Naive thymus-derived CD4-positive, alpha-beta T cell (primary cell): ENCODE data around the gene PACRG. TPM values are rescaled to one million over a fixed set of nuclear protein-coding genes. Genes with fewer than 3 reads are reported as not detected.

Experiments used
- ATAC-seq: fragments of 150-1000 bp; cut with Tn5 transposase; 2 replicates; pipeline ENCODE4 v1.10.0; 2021; ENCODE audit warnings: mild to moderate bottlenecking, moderate library complexity
- CTCF ChIA-PET: fragments of 350-600 bp; sonication (Branson Sonifier 250); formaldehyde crosslinking; loops from one replicate; lab custom pipeline; 2021; ENCODE audit warnings: antibody characterized with exemption; lab: Charles Lee
- POLR2A ChIA-PET: fragments of 350-600 bp; sonication (Branson Sonifier 250); formaldehyde crosslinking; loops from one replicate; lab custom pipeline; 2021; ENCODE audit warnings: antibody characterized with exemption, inconsistent platforms; lab: Charles Lee
- DNase-seq, 9 donors: peaks; one replicate each; pipeline versions ENCODE4 v3.0.0 to v3.0.0-alpha.2; 2020 to 2022; ENCODE audit warnings: mixed read lengths in 1 of 9
- H3K27ac ChIP-seq: one replicate; pipeline ENCODE4 v1.7.0; 2013; ENCODE audit warnings: mild to moderate bottlenecking, low read depth, low read length, moderate library complexity
- H3K27me3 ChIP-seq, 2 donors: one replicate each; pipeline ENCODE4 v1.7.0; 2013; ENCODE audit warnings: low read length in 2 of 2, mild to moderate bottlenecking in 2 of 2, moderate library complexity in 2 of 2; ENCODE audit not compliant: control insufficient read depth in 2 of 2, insufficient read depth in 2 of 2
- H3K36me3 ChIP-seq, 3 experiments: 1 replicate in 2 of 3; 2 replicates in 1 of 3; pipeline ENCODE4 v1.7.0; 2013; ENCODE audit warnings: low read length in 3 of 3, mild to moderate bottlenecking in 3 of 3, moderate library complexity in 1 of 3; ENCODE audit not compliant: insufficient read depth in 3 of 3, control insufficient read depth in 2 of 3
- H3K4me1 ChIP-seq, 2 donors: one replicate each; pipeline ENCODE4 v1.7.0; 2013; ENCODE audit warnings: low read length in 2 of 2, mild to moderate bottlenecking in 2 of 2, moderate library complexity in 1 of 2; ENCODE audit not compliant: control insufficient read depth in 2 of 2, insufficient read depth in 2 of 2
- H3K4me3 ChIP-seq: 2 replicates; pipeline ENCODE4 v1.7.0; 2013; ENCODE audit warnings: mild to moderate bottlenecking, low read length
- H3K9me3 ChIP-seq, 3 experiments: 1 replicate in 2 of 3; 2 replicates in 1 of 3; pipeline ENCODE4 v1.7.0; 2013; ENCODE audit warnings: low read length in 3 of 3; ENCODE audit not compliant: control insufficient read depth in 2 of 3
- H3K27ac Mint-ChIP-seq, 9 donors: one replicate each; pipeline ENCODE4 v1.8.0; 2020 to 2022; ENCODE audit warnings: mixed read lengths in 9 of 9, mild to moderate bottlenecking in 8 of 9, moderate library complexity in 5 of 9, inconsistent platforms in 2 of 9
- H3K27me3 Mint-ChIP-seq, 5 donors: one replicate each; pipeline ENCODE4 v1.8.0; 2021 to 2022; ENCODE audit warnings: mixed read lengths in 5 of 5, mild to moderate bottlenecking in 1 of 5
- H3K36me3 Mint-ChIP-seq, 5 donors: one replicate each; pipeline ENCODE4 v1.8.0; 2020 to 2022; ENCODE audit warnings: mixed read lengths in 5 of 5, mild to moderate bottlenecking in 3 of 5, inconsistent platforms in 1 of 5
- H3K4me1 Mint-ChIP-seq, 7 donors: one replicate each; pipeline ENCODE4 v1.8.0; 2020 to 2022; ENCODE audit warnings: mixed read lengths in 7 of 7, mild to moderate bottlenecking in 3 of 7, inconsistent platforms in 1 of 7
- H3K4me3 Mint-ChIP-seq, 10 donors: one replicate each; pipeline ENCODE4 v1.8.0; 2020 to 2022; ENCODE audit warnings: mild to moderate bottlenecking in 10 of 10, mixed read lengths in 10 of 10, moderate library complexity in 6 of 10, inconsistent platforms in 2 of 10
- H3K9me3 Mint-ChIP-seq, 11 donors: one replicate each; pipeline ENCODE4 v1.8.0; 2020 to 2022; ENCODE audit warnings: mixed read lengths in 11 of 11, mild to moderate bottlenecking in 4 of 11, inconsistent platforms in 1 of 11, moderate library complexity in 1 of 11
- intact Hi-C, 2 donors: fragments of 100-400 bp; cut with micrococcal nuclease; formaldehyde crosslinking; loops; one replicate each; pipeline ENCODE4 v1.15.1; 2023
- polyA plus RNA-seq, 2 donors: library from polyadenylated mRNA; unstranded; fragments of 300-500 nt; fragmentation: Illumina TruSeq; gene quantifications; one replicate each; pipeline ENCODE4 v1.2.3, GENCODE V29; 2021
- total RNA-seq, 6 experiments: library from RNA in 5 of 6; stranded (reverse) in 5 of 6; gene quantifications; 1 replicate in 5 of 6; 2 replicates in 1 of 6; pipeline ENCODE4 v1.2.3 and lab custom pipeline; 2021 to 2026

PACRG gene
- total and polyA plus RNA-seq, 7 experiments from 2014 or later, result 0.89 to 2.2 (median 1.5) TPM; not detected in 1

DNA sequence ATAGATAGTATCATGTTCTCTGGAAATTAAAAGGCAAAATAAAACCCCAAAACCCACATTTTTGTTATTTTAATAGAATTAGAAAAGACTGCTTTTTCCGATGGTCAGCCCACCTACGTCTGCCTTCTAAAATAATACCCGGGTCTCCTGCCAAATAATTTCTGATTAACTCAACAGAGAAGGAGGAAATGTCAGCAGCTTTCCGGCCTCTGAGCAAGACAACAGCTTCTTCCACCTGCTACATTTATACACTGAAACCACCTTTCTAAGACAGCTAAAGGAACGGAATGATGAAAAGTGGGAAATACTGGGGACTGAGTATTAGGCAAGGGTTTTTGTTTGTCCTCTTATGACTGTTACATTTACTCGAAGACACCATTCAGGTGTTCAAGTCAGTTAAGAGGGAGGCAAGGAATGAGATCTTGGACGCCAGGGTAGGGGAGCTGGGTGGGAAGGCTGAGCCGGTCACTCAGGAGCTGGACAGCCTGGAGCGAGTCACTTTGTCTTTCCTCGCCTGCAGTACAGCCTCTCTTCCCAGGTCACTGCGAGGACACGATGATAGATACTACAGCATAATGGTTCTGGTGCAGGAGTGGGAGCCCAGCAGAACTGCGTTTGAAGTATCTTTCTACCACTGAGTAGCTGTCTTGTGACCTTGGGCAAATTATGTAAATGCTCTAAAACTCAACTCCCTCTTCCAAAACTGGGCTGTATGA lies 590.5 kb downstream of the PACRG start:
- no peak for ATAC-seq
- POLR2A ChIA-PET, result no interaction called here

DNA sequence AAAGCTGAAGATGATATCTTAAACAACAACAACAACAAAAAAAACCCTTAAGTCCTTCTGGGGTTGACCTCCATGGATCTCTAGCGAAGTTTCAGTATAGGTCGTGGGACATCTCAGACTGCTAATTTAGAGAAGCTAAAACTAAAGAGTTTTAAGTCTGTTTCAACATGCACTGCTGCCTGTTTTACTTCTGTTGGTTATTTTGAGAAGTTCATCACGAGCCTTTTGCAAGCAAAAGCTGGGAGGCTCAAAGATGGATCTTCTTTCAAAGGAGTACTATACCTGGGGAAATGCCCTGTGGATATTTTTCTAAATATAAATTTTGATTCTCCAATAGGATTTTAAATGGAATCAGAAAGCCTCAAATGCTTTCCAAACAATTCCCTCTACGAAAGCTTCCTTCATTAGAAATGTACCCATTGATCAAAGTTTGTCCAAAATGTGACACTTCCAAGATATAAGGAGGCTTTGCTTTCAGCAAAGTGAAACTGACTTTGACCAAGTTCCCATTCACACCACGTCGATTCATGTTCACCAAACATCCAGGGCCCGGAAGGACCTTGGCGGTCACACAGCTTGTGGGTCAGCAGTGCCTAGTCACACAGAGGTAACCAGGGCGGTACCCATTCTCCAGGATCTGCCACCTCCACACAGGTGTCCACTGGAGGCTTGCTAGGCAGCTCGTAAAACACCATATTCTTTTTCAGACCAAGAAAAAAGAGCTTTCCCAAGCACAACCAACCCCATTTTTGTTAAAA lies 592.0 kb downstream of the PACRG start:
- CTCF ChIA-PET, result interaction anchor here (0.6 kb wide), 1 partner anchor 238 kb away, joined by 3 read pairs; no protein-coding TSS in a partner anchor
- Histone ChIP-seq H3K4me1 (no peaks in the 10 kb centered on the region), H3K4me3 (no peak overlapping the region), H3K27ac (no peak overlapping the region), H3K9me3 (no peaks in the 10 kb centered on the region), H3K27me3 (no peaks in the 10 kb centered on the region), H3K36me3 (no peaks in the 10 kb centered on the region)
- DNase-seq, result no peak
- POLR2A ChIA-PET, result no interaction called here
- Mint-ChIP-seq H3K4me3 (no peak overlapping the region), H3K27ac (no peak overlapping the region), H3K9me3 (no peaks in the 10 kb centered on the region), H3K27me3 (peaks cover 4 to 20% (median 10%) of the 10 kb centered on the region in 5 donors), H3K4me1 (peaks cover 0 to 4% (median 0%) of the 10 kb centered on the region in 7 donors), H3K36me3 (no peaks in the 10 kb centered on the region)
- intact Hi-C loops, result no loop called here
- ATAC-seq, result no peak

More for the DNA sequence above, 590.5 kb downstream of the PACRG start:
- no peak overlapping the region for H3K27ac Mint-ChIP-seq
- H3K36me3 ChIP-seq, result no peaks in the 10 kb centered on the region
- H3K4me1 Mint-ChIP-seq, result no peaks in the 10 kb centered on the region
- intact Hi-C loops, result no loop called here
- CTCF ChIA-PET, result no interaction called here
- no peaks in the 10 kb centered on the region for H3K9me3 Mint-ChIP-seq
- no peak overlapping the region for H3K4me3 Mint-ChIP-seq
- H3K36me3 Mint-ChIP-seq, result no peaks in the 10 kb centered on the region
- no peaks in the 10 kb centered on the region for H3K4me1 ChIP-seq
- DNase-seq, result no peak
- no peaks in the 10 kb centered on the region for H3K27me3 ChIP-seq
- no peak overlapping the region for H3K27ac ChIP-seq
- no peak overlapping the region for H3K4me3 ChIP-seq
- no peaks in the 10 kb centered on the region for H3K9me3 ChIP-seq
- H3K27me3 Mint-ChIP-seq, result peaks cover 0 to 14% (median 13%) of the 10 kb centered on the region in 5 donors

DNA sequence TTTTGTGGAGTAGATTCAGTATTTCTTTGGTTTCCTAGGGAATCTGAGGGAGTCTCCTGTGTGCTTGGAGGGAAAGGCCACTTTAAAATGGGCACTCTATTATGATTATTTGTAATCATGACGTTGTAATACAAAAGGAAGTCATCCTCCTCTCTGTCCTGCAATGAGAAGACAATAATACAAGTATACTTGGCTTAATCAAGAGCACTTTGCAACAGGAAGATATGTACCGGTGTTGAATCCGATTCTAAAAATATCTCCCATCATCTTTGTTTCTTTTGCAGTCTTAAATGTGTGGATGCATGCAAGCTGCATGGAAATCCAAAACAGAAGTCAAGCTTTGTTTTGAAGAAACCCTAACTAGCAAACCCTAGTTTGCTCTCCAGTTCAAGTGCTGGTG lies 592.6 kb downstream of the PACRG start:
- Mint-ChIP-seq H3K4me1 (peaks cover 0 to 5% (median 0%) of the 10 kb centered on the region in 7 donors), H3K4me3 (no peak overlapping the region), H3K27me3 (peaks cover 9 to 17% (median 11%) of the 10 kb centered on the region in 5 donors), H3K27ac (no peak overlapping the region), H3K9me3 (no peaks in the 10 kb centered on the region), H3K36me3 (no peaks in the 10 kb centered on the region)
- H3K9me3 ChIP-seq, result no peaks in the 10 kb centered on the region
- DNase-seq (no peak), ATAC-seq (no peak)
- no peak overlapping the region for H3K4me3 ChIP-seq
- H3K4me1 ChIP-seq, result no peaks in the 10 kb centered on the region
- H3K27me3 ChIP-seq, result no peaks in the 10 kb centered on the region
- H3K36me3 ChIP-seq, result no peaks in the 10 kb centered on the region
- intact Hi-C loops, result no loop called here
- ChIA-PET POLR2A (no interaction called here), CTCF (no interaction called here)
- H3K27ac ChIP-seq, result no peak overlapping the region

DNA sequence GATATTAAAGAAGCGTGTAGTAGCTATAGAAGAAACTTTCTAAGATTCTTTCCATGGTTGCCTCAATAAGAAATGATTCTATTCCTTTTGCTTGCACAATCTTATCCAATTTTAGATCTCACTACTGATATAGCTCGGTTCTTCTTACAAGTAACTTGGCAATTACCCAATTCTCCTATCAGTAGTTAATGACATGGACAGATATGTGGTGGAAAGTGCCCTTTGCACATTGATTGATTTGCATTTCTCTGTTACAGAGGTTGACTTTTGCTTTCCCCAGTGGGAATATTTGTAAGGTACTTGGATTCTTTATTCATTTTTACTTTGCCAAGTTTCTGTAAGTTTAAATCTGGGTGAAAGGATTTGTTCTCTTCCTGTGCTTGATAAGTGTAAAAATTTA lies 593.0 kb downstream of the PACRG start:
- Mint-ChIP-seq H3K9me3 (no peaks in the 10 kb centered on the region), H3K4me3 (no peak overlapping the region), H3K27me3 (peaks cover 6 to 14% (median 11%) of the 10 kb centered on the region in 5 donors), H3K27ac (no peak overlapping the region), H3K36me3 (no peaks in the 10 kb centered on the region), H3K4me1 (peaks cover 0 to 5% (median 0%) of the 10 kb centered on the region in 7 donors)
- DNase-seq (no peak), ATAC-seq (no peak)
- Histone ChIP-seq H3K4me3 (no peak overlapping the region), H3K9me3 (no peaks in the 10 kb centered on the region), H3K4me1 (no peaks in the 10 kb centered on the region), H3K27me3 (no peaks in the 10 kb centered on the region), H3K27ac (no peak overlapping the region), H3K36me3 (no peaks in the 10 kb centered on the region)
- ChIA-PET POLR2A (no interaction called here), CTCF (no interaction called here)
- intact Hi-C loops, result no loop called here

DNA sequence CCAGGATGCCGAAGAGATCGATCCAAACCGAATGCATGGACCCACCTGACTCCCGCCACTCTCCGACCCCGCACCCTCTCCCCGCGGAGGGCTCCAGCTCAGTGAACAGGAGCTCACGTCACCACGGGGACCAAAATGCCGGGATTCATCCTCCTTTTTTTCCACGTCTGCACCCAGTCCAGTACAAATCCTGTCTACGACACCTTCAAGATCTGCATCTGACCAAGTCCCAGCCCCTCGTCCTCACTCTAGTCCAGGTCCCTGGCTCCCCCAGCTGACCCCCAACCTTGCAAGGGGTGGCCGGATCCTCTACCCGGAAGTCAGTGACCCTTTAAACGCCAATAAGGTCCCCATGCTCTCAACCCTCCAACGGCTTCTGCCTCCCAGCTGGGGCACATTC lies 593.9 kb downstream of the PACRG start:
- Mint-ChIP-seq H3K4me3 (no peak overlapping the region), H3K4me1 (peaks cover 0 to 5% (median 0%) of the 10 kb centered on the region in 7 donors), H3K27ac (no peak overlapping the region), H3K36me3 (no peaks in the 10 kb centered on the region), H3K9me3 (no peaks in the 10 kb centered on the region), H3K27me3 (peaks cover 4 to 12% (median 10%) of the 10 kb centered on the region in 5 donors)
- DNase-seq (no peak), ATAC-seq (no peak)
- POLR2A ChIA-PET, result no interaction called here
- CTCF ChIA-PET, result no interaction called here
- Histone ChIP-seq H3K36me3 (no peaks in the 10 kb centered on the region), H3K4me3 (no peak overlapping the region), H3K27me3 (no peaks in the 10 kb centered on the region), H3K27ac (no peak overlapping the region), H3K9me3 (no peaks in the 10 kb centered on the region), H3K4me1 (no peaks in the 10 kb centered on the region)
- intact Hi-C loops, result no loop called here

DNA sequence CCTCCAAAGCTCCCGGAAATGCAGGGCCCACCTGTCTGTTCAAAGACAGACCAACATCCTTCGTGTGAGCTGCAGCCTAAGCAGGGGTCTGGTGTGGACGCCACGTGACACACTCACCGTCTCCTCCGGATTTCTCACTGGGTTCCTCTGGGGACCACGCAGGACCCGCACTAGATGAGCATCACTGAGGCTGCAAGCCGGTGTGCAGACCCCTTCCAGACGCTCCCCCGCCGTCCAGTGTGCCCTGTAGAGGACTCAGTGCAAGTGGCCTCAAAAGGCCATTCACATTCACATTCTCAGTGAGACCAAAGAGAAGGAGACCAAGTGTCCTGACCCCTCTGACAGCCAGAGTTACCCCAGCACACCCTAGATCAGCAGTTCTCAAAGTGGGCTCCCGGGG lies 595.5 kb downstream of the PACRG start:
- peaks cover 0 to 3% (median 0%) of the 10 kb centered on the region in 11 donors for H3K9me3 Mint-ChIP-seq
- POLR2A ChIA-PET, result no interaction called here
- H3K27ac ChIP-seq, result no peak overlapping the region
- no peaks in the 10 kb centered on the region for H3K27me3 ChIP-seq
- no peaks in the 10 kb centered on the region for H3K36me3 ChIP-seq
- ATAC-seq, result no peak
- H3K4me3 ChIP-seq, result no peak overlapping the region
- intact Hi-C loops, result no loop called here
- no peaks in the 10 kb centered on the region for H3K9me3 ChIP-seq
- H3K4me1 ChIP-seq, result no peaks in the 10 kb centered on the region
- no peak overlapping the region for H3K4me3 Mint-ChIP-seq
- H3K4me1 Mint-ChIP-seq, result peaks cover 0 to 5% (median 0%) of the 10 kb centered on the region in 7 donors
- DNase-seq, result no peak
- H3K36me3 Mint-ChIP-seq, result no peaks in the 10 kb centered on the region
- H3K27ac Mint-ChIP-seq, result no peak overlapping the region
- H3K27me3 Mint-ChIP-seq, result peaks cover 4 to 12% (median 9%) of the 10 kb centered on the region in 5 donors
- CTCF ChIA-PET, result no interaction called here
